HG03342 (cell line): ENCODE data around the gene ADRM1.

Experiments used
- ATAC-seq: cut with Tn5 transposase; IDR thresholded peaks from one replicate; pipeline ENCODE4 v1.9.1; 2021; ENCODE audit warnings: mild to moderate bottlenecking, moderate library complexity; ENCODE audit not compliant: unreplicated experiment

Gene ADRM1

GRCh38 chr20:62280303-62280702, 22.5 kb upstream of the ADRM1 start:
- ATAC-seq, result no peak

DNA sequence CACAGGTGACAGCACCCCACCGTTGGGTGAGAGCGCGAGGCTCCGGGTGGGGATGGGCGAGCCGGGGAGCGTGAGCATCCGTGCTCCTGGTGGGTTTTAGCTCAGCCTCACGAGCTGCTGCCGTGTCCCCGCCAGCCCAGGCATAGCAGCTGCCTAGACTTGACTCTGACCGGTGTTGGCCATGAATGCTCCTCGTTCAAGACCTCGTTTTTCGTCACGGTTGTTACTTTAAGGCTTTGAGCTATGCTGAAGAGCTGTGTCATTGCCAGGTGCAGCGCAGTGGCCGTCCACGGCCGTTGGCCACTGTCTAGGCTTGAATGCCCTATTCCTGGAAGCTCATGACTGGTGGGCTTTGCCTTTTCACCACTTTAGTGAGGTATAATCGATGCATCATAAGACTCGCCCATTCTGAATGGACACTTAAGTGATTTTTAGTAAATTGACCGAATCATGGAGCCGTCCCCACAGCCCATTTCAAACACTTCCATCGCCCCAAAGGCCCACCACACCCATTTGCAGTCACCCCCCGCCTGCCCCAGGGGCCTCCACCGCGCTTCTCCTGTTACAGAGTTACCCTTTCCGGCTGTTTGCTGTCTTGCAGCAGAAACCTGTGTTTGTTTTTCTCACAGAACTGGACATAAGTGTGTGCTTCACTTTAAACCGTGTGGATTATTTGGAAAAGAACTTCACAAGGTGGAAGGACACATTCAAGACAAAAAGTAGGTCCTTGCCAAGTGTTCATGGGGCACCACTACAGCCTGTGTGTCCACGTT, 21.4 kb upstream of the ADRM1 start:
- ATAC-seq, result no peak

- ATAC-seq, result no peak
Measured at GRCh38 chr20:62282103-62282502, 20.7 kb upstream of the ADRM1 start.

DNA sequence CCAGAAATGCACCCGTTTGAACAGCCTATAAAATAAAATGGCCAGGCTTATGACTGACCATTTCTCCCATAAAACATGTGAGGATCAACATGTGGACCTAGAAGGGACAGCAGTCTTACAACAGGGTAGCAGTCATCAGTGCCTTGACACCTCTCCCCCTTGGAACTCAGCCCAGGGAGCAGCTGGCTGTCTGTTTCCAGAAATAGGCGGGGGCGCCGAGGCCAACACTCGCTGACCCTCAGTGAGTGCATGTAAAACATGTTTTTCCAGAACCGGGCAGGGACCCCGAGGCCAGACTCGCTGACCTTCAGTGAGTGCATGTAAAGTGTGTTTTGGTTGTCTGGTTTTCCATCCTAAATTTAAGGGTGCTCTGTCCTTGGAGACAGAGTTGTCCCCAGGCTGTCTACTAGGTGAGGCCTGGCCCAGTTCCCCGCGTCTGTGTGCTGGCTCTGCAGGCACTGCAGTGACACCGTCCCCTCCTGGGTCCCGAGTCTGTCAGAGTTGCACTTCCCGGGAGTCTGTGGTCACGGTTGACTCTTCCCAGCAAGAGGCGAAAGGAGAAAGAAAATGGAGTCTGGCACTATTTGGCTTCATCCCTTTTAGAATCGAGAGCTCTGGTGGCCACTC, 19.8 kb upstream of the ADRM1 start:
- no peak for ATAC-seq

- no peak for ATAC-seq
Measured at GRCh38 chr20:62284448-62284847, 18.3 kb upstream of the ADRM1 start.

DNA sequence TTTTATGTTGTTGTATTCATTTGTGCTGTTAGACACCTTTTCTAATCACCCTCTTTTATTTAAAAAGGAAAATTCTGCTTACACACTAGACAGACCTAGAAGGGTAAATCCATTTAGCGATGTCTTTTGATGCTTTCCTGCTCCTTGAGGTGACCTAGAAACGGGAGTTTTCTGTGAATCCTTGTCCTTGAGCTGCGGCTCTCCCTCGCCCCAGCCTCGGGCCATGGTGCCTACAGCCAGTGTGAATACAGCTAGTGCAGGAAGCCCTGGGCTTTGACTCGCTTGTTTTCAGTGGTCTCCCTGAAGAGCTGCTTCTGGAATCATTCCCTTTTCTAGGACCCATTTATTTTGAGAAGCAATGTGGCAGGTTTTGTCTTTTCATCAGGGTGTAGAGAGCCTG, 17.6 kb upstream of the ADRM1 start:
- ATAC-seq, result no peak

- ATAC-seq, result no peak
Measured at GRCh38 chr20:62285722-62286121, 17.1 kb upstream of the ADRM1 start.

- no peak for ATAC-seq
Measured at GRCh38 chr20:62286493-62287064, 16.2 kb upstream of the ADRM1 start.

DNA sequence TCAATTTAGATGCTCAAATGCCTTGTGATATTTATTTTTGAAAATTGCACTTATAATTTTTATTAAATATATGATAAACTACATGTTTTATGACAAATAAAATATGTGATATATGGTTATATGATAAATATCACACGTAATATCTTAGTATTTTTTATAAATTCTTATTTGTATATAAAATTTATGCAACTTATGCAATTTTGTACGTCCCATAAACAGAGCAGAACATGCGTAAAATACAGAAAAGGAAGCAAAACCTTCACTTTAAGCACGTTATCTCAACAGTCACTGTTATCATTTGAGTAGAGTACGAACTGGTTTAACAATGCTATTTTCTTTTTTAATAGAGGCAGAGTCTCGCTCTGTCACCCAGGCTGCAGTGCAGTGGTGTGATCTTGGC, 15.7 kb upstream of the ADRM1 start:
- ATAC-seq, result no peak

DNA sequence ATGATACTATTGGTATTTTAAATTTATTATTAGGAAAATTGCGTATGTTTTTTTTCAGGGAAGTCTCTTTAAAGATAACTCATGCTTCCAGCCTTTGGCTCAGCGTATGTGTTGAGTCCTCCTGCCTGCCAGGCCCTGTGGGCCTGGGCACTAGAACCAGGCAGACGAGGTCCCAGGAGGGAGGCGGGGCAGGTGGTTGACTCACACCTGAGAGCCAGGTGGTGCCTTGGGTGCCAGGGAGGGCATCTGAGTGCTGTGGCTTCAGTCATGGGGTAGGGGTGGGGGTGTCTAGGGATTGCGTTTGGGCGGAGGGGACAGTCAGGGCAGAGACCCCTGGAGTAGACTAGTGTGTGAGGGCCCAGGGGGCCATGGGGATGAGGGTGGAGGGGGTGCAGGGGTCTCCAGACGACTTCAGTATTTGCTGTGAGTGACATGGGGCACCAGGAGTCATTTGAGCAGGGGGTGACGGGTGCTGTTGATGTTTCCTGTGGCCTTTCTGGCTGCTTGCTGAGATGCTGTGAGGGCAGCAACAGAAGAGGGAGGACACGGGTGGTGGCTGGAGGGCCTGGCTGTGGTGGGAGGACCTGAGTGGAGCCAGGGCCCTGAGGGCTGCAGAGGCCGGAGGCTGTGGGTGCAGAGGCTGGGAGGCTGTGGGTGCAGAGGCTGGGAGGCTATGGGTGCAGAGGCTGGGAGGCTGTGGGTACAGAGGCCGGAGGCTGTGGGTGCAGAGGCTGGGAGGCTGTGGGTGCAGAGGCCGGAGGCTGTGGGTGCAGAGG, 14.8 kb upstream of the ADRM1 start:
- no peak for ATAC-seq

DNA sequence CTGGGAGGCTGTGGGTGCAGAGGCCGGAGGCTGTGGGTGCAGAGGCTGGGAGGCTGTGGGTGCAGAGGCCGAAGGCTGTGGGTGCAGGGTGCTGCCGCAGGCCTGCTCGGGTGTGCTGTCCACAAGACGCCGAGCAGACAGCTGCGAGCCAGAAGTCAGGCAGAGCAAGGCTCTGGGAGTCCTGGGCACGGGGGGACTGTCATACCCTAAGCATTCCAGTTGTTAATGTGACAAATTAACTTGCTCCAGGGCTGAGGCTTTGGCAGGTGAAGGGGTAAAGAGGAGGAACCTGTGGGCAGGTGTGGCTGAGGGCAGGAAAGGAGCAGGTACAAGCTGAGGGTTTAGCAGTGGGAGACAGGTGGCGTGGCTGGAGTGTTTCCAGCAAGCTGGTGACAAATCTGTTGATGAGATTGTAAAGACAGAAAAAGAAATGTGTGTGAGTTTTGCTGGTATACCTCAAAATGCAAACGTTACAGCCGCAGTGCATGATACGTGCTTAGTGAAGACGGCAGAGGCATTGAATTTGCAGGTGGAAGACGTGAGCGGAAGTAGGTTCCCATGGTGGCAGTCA, 14.2 kb upstream of the ADRM1 start:
- no peak for ATAC-seq

- ATAC-seq, result no peak
Measured at GRCh38 chr20:62289131-62289530, 13.7 kb upstream of the ADRM1 start.

DNA sequence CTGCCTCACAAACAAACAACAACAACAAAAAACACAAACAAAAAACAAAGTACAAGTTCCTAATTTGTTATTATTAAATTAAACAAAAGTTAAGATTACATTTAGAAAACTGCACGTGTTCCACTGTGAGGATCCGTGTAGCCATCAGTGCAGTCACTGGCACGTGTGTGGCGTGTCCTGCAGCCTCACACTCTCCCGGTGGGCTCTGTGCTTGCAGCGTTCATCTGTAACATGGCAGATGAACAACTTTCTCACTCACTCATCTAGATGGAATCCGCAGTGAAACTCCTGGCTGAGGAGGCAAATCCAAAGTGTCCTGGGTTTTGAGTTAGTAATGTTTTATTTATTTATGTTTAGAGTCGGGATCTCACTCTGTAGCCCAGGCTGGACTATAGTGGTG, 12.9 kb upstream of the ADRM1 start:
- no peak for ATAC-seq

DNA sequence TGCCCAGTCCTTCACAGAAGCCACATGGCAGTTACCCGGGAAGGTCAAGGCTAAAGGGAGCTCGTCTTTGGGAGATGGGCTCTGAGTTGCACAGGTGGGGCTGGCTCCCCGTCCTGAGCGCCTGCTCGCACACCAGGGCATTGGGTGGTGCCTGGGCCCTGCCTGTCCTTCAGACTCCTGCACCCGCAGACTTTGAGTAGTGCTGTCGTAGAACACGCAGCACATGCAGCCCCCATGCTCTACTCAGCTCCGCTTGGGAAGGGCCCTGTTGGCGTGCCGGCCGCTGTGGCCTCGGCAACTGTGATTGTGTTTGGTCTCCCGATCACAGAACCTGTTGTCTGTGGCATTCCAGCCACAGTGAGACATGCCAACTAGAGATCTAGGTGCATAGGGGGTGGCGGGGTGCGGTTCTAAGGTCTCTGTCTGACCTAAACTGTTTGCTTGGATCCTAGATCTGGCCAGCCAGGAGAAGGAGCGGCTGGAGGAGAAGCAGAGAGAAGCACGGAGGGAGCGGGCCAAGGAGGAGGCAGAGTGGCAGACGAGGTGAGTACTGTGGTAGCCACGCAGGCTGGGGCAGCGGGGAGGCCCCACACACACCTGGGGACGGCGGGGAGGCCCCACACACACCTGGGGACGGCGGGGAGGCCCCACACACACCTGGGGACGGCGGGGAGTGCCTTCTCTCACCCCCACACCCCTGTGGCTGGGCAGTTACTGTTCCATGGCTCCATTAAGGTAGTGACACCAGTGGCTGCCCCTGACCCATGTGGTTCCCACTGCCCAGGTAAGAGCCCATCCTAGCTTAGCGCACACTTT, 11.3 kb upstream of the ADRM1 start:
- no peak for ATAC-seq

- no peak for ATAC-seq
Measured at GRCh38 chr20:62292108-62292507, 10.7 kb upstream of the ADRM1 start.

GRCh38 chr20:62293111-62293784, 9.5 kb upstream of the ADRM1 start:
- ATAC-seq, result no peak

- ATAC-seq, result no peak
Measured at GRCh38 chr20:62293946-62294345, 8.9 kb upstream of the ADRM1 start.

DNA sequence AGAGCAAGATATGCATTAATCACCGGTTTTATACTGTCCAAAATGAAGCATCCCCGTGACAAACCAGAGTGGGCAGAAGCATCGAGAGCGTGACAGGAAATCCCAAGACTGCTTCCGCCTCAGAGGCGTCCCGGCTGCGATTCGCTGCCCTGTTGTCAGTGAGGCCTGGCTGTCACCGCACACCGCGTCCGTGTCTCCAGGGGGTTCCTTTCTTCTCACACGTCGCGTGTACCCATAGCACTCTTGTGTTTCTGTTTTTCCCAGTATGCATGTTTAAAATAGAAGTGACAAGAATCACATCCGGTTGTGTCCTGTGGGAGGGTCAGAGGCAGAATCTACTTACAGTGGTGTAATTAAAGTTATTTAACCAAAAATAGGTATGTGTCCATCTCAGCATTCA, 8.3 kb upstream of the ADRM1 start:
- ATAC-seq, result no peak

GRCh38 chr20:62296724-62297448, 5.9 kb upstream of the ADRM1 start:
- no peak for ATAC-seq
